Right hindlimb (tissue), 1 donor: Measurements from ENCODE around the gene SIPA1L3.
A peak's percentile ranks its signal among the peaks of the same experiment; 100 is the strongest.

ENCODE experiments used
- DNase-seq: peaks from one replicate; pipeline ENCODE4 v3.0.0-alpha.2; 2018

Gene SIPA1L3

GRCh38 chr19:38197937-38198704 lies 291.1 kb downstream of the SIPA1L3 start:
- no peak for DNase-seq

GRCh38 chr19:38199340-38199739 lies 292.3 kb downstream of the SIPA1L3 start:
- DNase-seq = no peak

GRCh38 chr19:38201731-38202130 lies 294.7 kb downstream of the SIPA1L3 start:
- no peak for DNase-seq

GRCh38 chr19:38202504-38202903 lies 295.5 kb downstream of the SIPA1L3 start:
- DNase-seq = no peak

- DNase-seq = no peak
Measured at GRCh38 chr19:38203197-38203596, 296.2 kb downstream of the SIPA1L3 start.

- DNase-seq = no peak
Measured at GRCh38 chr19:38204096-38204495, 297.1 kb downstream of the SIPA1L3 start.

GRCh38 chr19:38204728-38205127 lies 297.7 kb downstream of the SIPA1L3 start:
- DNase-seq = no peak

GRCh38 chr19:38206006-38206745 lies 299.2 kb downstream of the SIPA1L3 start:
- DNase-seq = no peak

- no peak for DNase-seq
Measured at GRCh38 chr19:38206928-38207327, 299.9 kb downstream of the SIPA1L3 start.

GRCh38 chr19:38207543-38207942 lies 300.5 kb downstream of the SIPA1L3 start:
- DNase-seq = no peak

- DNase-seq = no peak
Measured at GRCh38 chr19:38208571-38208970, 301.6 kb downstream of the SIPA1L3 start.

GRCh38 chr19:38209152-38209551 lies 302.1 kb downstream of the SIPA1L3 start:
- no peak for DNase-seq

GRCh38 chr19:38209671-38210457 lies 302.9 kb downstream of the SIPA1L3 start:
- DNase-seq = peak; percentile 97

GRCh38 chr19:38210458-38210987 lies 303.5 kb downstream of the SIPA1L3 start:
- peak; percentile 97 for DNase-seq

- peak; percentile 91 for DNase-seq
Measured at GRCh38 chr19:38211151-38211591, 304.2 kb downstream of the SIPA1L3 start.

GRCh38 chr19:38211766-38212165 lies 304.8 kb downstream of the SIPA1L3 start:
- DNase-seq = no peak

- DNase-seq = no peak
Measured at GRCh38 chr19:38213469-38213868, 306.5 kb downstream of the SIPA1L3 start.

- peak; percentile 68 for DNase-seq
Measured at GRCh38 chr19:38213911-38214625, 307.1 kb downstream of the SIPA1L3 start.

GRCh38 chr19:38216785-38217641 lies 310.0 kb downstream of the SIPA1L3 start:
- no peak for DNase-seq

- DNase-seq = no peak
Measured at GRCh38 chr19:38218204-38218603, 311.2 kb downstream of the SIPA1L3 start.

- no peak for DNase-seq
Measured at GRCh38 chr19:38219221-38219620, 312.2 kb downstream of the SIPA1L3 start.
